ENCODE data around the gene UCP2. TPM values are rescaled to one million over a fixed set of nuclear protein-coding genes. Genes with fewer than 3 reads are reported as not detected.
A peak's percentile ranks its signal among the peaks of the same experiment; 100 is the strongest.

Gene UCP2
- polyA plus RNA-seq, 5 donors: 34.3 to 55.3 (median 45.2) TPM

DNA sequence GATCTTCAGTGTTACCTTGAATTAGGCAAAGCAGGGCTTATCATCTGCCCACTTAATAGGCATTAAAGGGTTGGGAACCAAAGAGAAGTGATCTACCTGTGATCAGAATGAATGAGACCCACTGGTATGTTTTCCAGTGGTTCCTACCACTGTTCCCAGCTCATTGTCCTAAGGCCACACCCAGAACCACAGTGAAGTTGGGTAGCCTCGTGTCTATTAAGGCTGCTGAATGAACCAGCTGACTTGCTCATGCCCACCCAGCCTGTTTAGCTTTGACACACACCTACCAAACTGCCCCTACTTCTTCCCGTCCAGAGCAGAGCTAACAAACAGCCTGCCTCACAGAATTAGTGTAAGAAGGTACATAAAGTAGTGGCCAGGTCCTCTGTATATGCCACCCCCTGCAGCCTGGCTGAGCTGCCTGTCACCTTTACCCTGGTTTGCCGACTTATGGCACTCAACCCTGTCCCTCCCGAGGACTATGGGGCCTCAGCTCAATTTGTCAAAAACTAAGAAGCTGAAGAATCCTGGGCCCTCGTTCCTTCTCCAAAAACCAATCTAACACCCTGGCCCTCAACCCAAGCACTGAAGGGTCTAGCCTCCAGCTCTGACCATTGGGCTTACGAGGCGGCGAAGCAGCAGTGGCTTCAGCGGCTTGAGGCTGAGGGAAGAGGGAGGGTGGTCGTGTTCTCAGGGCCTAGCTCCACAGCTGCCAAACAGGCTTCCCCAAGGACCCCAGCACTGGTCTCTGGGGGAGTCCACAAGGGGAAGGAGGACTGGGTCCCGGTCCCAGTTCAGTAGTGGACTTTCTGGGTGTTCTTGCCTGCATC lies 9.8 kb downstream of the UCP2 start:
- no peak for DNase-seq

DNA sequence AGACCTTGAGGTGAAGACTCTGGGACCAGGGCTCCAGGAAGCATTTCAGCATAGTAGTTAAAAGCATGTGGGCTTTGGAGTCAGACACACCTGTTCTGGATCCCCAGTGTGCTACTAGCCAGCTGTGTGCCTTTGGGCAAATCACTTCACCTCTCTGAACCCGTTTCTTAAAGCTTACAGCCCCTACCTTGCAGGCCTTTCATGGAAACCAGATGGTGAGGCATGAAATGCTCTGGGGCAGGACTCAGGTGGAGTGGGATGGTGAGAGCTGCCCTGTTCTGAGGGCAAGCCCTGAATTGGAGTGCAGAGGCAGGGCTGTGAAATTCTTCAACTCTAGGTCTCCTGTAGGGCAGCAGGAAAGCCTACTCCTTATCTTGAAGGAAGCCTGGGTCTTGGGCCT lies 10.5 kb downstream of the UCP2 start:
- no peak for DNase-seq

DNA sequence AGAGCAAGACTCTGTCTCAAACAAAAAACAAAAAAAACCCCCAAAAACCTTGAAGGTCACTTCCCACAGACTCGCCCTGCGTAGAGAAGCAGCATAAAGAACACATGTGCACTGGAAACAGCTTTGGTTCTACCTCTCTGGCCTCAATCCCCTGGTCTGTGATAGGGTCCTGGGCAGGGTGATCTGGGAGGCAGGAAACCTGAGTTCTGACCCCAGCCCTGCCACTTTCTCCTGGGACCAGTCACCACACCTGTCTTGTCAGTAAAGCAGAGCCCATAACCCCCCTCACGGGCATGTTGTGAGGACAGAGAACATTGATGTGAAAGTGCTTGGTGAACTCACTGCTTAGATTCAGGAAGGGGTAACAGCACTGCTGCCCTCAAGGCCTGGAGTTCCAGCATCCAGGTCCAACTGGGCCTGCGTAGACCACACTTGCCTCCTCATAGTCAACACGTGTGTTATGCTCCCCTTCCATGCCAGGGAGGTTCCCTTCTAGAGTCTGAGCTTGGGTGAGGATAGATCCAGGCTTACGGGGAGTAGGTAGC lies 11.4 kb downstream of the UCP2 start:
- no peak for DNase-seq

DNA sequence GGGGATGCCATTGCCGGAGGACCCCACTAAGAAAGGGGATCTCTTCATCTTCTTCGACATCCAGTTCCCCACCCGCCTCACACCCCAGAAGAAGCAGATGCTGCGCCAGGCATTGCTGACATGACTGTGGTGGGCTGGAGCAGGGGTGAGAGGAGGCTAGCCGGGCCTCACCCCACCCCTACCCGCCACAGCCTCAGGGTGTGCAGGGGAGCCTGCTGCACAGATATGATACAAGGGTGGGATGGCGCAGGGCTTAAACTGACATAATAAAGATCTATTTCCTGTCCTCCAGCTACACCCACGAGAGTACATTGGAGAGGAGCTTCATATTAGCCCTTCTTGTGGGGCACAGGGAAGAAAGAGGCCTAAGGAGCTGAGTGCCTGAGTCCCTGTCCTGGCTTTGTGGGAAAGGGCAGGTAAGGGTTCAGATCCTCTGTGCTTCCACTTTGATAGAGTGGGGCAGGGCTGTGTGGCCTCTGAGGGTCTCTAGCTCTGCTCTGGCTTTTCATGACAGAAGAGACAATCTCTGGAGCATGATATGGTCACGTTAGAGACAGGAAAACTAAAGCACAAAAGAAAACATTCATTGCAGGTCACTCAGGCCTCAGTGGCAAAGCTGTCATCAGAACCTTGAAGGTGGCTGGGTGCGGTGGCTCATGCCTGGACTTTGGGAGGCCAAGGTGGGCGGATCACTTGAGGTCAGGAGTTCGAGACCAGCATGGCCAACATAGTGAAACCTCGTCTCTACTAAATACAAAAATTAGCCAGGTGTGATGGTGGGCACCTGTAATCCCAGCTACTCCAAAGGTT lies 12.4 kb downstream of the UCP2 start:
- no peak for DNase-seq

DNA sequence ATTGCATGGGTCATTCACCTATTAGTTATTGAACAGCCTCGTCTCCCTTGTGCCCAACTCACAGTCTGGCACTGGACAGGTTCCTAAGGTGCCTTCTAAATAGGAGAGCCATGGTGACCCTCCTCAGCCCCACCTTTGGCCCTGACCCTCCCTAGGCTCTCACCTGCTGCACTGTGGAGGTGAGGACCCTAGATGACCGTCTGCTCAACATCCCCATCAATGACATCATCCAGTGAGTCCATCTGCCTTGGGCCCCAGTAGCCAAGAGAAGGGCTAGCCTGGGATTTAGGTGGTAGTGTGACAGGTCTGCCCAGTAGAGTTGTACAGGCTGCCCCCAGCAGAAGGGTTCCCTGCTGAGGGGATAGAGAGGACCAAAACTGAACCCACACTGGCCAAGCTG lies 13.6 kb downstream of the UCP2 start:
- DNase-seq: no peak

DNA sequence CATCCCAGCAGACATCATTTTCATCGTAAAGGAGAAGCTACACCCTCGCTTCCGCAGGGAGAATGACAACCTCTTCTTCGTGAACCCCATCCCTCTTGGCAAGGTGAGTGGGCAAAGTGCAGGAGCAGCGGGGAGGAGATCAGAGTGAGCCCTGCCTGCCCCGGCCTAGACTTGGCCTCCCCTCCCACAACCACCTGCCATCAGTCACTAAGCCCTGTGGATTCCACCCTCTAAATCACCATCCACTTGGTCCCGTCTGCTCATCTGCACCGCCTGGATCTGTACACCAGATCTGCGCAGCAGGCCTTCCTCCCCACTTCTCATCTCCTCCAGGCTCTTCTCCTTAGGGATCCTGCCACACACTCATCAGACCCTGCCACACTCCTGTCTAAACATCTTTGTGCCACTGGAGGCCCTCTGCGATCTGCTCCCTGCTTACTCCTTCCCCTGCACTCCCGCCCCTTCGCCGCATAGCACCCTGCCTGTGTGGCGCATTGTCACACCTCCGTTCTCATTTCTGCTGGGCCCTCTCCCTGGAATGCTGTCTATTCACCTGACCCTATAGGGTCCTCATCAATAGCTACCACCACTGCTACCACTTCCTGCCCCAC lies 14.2 kb downstream of the UCP2 start:
- no peak for DNase-seq

DNA sequence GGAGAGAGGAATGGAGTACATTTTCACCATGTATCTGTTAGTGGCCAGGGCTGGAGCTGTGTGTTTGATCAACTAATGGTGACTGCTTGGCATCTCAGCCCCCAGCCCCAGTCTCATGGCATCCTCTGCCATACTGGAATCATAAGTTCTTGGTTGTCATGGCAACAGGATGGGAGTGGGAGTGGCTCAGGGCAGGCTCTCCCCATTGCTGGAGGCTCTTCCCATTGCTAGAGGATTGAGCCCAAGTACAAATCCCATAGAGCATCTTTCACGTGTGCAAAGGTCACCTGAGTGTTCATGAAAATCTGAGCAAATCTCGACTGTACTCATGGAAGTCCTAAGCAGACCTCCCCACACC lies 16.9 kb downstream of the UCP2 start:
- no peak for DNase-seq

DNA sequence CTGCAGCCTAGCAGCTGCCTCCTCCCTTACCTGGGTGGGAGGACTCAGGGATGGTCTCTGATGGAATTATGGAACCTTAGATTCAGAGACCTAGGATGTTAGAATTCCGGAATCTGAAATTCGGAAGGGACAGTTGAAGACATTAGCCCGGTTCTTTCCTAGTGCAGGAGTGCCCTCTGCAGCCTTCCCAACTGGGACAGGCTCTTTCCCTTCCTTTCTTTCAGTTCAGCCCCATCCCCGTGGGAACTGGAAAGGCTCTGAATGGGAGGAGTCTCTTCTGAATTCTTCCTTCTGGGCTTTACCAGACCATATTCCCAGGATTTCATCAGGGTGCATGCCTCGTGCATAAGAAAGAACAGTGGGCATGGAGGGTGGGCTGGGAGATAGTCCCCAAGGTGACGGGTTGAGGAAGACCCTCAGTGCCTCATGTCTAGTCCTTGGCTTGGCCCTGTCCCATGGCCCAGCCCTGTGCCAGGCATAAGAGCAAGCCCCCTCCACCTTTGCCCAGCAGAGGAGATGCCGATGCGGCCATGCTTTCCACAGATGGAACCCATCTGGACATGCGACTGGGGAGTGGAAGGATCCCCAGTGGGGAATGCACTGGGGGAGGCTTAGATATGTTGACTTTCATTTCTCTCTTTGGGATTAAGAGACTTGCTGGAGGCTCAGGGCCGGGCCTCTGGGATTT lies 17.4 kb downstream of the UCP2 start:
- DNase-seq: no peak

DNA sequence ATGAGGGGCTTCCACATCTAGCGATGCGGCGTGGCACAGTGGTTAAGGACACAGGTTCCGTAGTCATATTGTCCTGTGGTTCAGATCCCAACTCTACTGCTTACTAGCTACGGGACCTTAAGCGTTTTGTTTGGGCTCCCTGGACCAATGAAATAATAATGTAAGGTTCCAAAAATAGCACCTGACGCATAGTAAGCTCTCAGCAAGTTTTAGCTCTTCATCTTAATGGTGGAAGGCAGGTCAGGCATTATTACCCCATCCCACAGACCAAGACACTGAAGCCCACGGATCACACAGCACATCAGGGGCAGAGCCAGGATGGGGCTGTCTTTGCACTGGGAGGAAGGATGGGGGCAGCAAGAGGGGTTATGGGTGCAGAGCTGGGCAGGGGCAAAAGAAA lies 18.8 kb downstream of the UCP2 start:
- DNase-seq: no peak

DNA sequence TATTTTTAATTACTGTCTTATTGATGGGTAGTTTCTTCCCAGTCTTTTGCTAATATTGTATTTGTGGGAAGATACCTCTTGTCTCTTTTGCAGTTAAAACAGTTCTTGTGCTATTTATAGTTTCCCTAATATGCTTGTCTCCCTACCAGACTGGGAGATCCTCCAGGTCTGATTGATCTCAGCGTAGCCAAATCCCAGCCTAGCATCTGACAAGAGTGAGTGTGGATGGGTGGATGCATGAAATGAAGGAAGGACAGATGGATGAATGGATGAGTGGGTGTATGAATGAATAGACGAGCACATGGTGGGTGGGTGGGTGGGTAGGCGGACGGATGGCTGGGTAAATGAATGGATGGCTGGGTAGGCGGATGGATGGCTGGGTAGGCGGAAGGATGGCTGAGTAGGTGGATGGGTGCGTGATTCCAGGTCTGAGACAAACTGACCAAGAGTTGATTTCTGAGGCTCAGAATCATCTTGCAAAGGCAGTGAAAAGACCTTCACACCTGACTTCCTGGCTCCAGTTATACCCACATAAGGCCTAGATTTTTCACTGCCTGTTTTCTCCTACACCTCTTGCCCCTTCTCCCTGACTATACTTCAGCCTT lies 20.4 kb downstream of the UCP2 start:
- DNase-seq: no peak

DNA sequence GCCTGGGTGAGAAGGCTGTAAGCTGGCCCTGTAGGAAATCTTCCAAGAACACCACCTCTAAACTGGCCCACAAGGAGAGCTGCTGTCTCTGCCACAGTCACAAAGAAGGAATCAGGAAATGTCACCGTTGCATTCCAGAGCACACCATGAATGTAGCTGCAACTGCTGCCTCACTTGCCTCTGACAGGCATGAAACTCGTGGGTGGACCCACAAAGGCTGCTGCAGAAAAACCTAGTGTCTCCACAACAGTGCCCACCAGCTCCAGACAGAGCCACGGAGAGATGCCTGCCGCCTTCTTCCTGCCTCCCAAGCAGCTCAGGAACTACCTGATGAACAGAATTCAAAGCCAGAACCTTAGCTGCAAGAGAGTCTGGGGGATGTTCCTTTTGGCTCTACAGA lies 21.3 kb downstream of the UCP2 start:
- no peak for DNase-seq

DNA sequence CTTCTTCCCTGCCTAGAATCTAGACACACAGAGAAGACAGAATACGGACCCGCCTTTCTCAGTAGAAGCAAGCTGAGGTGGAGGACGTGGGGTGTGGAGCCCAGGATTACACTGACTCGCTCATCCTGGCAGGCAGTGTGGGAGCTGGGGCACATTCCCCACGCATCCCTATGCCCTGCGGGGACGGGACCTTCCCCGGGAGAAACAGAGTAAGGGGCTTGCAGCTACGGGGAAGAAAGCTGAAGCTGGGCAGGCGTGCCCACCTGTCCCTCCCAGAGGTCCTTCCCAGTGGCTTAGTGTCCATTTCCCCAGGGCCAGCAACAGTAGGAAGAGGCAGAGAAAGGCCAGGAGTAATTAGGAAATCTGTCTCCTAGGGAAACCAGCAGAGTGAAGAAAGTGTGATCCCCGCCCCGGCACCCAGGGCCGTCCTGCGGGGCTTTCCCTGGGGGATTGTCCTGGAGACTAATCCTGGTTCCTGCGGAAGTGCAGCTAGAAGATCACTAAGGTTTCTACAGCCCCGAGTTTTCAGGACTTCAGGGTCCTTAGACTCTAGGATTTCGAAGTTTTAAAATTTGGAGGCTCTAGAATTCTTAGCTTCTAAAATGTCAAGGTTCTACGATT lies 24.0 kb downstream of the UCP2 start:
- DNase-seq: no peak

DNA sequence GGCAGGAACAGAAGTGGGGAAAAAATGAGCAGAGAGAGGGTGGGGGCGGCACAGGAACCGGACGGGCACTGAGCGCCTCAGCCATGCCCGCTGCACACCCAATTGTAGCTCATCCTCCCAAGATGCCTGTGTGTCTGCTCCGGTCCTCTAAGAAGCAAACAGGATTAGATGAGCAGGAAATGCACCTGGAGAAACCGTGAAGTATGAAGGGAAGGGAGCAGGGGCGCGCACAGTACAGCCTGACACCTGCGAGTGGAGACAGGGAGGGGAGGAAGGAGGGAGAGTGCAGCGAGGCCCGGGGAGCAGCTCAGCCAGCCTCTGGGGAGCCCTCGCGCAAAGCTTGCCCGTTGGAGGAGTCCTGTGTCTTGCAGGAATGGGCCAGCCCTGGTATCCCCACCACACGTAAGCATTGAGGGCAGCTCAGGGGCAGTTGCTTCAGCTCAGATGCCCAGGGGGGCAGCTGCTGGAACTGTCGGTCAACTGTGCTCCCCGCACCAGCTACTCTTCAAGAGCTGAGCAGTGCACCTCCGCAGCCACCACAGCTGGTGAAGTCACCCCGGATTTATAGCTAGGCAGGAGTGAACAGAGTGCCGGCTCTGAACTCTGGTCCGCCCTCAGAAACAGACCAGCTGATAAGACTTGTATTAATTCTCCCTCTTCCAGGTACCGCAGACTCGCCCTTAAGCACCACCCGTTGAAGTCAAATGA lies 24.8 kb downstream of the UCP2 start:
- no peak for DNase-seq

DNA sequence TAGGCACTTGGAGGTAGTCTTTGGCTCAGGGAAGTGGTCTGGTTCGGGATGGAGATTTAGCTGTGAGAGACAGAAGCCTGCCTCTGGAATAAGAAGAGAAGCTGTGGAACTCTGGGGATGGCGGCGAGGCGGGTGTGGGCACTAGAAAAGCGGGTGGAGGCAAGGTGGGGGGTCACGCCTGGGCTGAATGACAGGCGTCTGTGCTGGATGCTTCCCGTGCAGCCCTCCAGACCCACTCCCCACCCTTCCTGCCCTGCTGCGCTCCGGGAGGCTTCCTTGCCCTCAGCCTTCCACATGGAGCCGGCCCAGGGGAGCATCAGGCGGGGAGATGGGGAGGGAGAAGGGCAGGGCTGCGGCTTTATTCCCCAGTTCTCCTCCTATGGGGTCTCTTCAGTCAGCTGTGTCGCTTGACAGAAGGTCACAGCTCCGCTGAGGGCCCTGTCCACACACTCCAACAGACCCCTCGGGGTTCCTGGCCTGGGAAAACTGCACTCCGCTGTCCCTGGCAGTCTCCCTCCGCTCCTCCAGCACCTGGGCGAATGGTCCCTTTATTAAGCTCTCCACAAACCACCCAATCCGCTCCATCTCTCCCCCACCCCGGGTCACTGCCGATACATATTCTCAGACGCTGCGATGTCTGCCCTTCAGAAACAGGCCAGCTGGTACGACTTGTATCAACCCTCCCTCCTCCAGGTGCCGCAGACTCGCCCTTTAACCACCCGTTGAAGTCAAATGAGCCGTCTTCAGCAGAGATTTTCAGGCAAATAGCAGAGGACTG lies 25.6 kb downstream of the UCP2 start:
- no peak for DNase-seq

DNA sequence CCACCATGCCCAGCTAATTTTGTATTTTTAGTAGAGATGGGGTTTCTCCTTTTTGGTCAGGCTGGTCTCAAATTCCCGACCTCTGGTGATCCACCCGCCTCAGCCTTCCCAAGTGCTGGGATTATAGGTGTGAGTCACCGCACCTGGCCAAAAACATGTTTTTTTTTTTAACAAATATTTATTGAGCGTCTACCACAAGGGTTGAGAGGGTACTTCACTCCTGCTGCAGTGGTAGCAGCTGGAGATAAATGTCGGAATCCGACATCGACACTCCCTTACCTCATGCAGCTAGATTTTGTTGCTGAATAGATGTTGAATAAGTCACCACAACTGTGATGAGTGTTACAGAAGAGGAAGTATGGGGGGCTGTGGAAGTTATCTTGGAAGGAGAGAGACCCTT lies 30.8 kb downstream of the UCP2 start:
- DNase-seq: no peak

DNA sequence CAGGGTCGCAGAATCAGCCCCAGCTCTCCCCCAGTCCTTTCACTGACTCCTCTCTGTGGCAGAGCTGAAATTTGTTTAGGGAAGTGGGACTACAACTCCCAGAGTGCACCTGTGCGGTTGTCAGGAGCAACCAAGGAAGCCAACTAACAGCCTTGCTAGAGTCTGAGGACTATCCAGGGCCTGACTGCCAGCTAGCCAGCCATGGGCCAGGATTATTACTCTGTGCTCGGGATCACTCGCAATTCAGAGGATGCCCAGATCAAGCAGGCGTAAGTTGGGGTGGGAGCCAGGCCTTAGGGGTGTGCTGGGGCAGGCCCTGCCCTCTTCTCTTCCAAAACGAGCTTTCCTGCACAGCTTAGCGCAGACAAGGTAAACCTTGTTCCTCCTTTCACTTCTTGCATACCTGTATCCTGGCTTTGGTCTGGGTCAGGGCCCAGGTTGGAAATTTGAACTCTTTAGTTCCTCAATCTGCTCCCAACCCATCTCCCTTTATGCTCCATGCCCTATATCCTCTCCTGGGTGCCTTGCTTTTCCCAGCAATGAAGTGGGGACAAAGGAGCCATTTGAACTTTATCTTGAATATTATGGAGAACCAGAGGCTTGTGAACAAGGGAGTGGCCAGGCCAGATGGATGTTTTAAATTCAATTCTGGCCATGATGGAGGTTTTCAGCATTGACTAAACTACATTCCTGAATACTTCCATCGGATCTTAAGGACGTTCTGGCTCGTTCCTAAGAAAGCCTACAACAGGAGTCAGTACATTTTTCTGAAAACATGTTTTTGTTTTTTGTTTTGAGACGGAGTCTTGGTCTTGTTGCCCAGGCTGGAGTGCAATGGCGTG lies 31.6 kb downstream of the UCP2 start, which contains the start of gene DNAJB13:
DNAJB13 (plus strand) TSS at position 158 of the 842 bp plus-strand sequence; CDS start at position 202, 44 bp downstream.
- peak; percentile 14 to 26 for DNase-seq

DNA sequence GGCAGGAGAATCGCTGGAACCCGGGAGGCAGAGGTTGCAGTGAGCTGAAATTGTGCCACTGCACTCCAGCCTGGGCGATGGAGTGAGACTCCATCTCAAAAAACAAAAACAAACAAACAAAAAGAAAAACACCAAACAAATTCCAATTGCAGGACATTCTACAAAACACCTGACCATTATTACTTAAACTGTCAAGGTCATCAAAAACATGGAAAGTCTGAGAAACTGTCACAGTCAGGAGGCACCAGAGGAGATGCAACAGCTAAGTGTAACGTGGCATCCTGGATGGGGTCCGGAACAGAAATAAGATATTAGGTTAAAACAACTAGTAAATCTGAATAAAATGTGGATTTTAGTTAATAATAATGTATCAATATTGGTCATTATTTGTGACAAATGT lies 32.7 kb downstream of the UCP2 start:
- DNase-seq: no peak

DNA sequence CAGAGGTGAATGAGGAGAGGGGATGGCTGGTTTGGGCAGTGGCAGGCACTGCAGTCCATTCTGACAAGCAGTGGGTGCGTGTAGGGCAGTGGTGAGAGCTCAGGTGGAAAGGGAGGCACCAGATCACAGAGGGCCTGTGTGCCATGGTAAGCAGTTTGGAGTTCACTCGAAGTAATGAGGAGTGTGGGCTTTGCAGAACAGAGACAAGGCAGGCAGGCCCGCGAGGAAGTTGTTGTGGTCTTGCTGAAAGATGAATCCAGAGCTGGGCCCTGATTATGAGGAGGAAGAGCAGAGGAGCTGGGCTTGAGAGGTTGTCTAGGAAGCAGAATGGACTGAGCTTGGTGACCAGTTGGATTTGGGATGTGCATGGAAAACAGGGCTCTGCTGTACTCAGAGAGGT lies 33.4 kb downstream of the UCP2 start:
- no peak for DNase-seq
